GM12878 (cell line): ENCODE results near the gene SMARCAD1. TPM values are rescaled to one million over a fixed set of nuclear protein-coding genes. Genes with fewer than 3 reads are reported as not detected.

ENCODE experiments used
- CBX5 ChIP-seq: sonication (generic); IDR thresholded peaks from 2 replicates; pipeline ENCODE4 v1.6.1; 2016; ENCODE audit warnings: low read depth, moderate library complexity, mild to moderate bottlenecking, inconsistent platforms
- CHD2 ChIP-seq: IDR thresholded peaks from 2 replicates; pipeline ENCODE4 v1.6.1; 2011; ENCODE audit warnings: low read depth, low read length, improper control_type of control experiment, borderline replicate concordance
- EGR1 ChIP-seq, 2 experiments: IDR thresholded peaks; 1 replicate in 1 of 2; 2 replicates in 1 of 2; pipeline ENCODE4 v1.6.1; 2011 to 2012; ENCODE audit warnings: low read depth in 2 of 2, low read length in 2 of 2, borderline replicate concordance in 1 of 2, mild to moderate bottlenecking in 1 of 2, moderate library complexity in 1 of 2
- EP300 ChIP-seq, 2 experiments: fragments of 150-350 bp in 1 of 2; IDR thresholded peaks; 2 replicates each; pipeline ENCODE4 v1.6.1; 2011 to 2012; ENCODE audit warnings: low read depth in 2 of 2, low read length in 2 of 2, borderline replicate concordance in 1 of 2, improper control_type of control experiment in 1 of 2, inconsistent platforms in 1 of 2; ENCODE audit not compliant: control insufficient read depth in 1 of 2
- ETV6 ChIP-seq, 2 experiments: fragments of 450-650 bp in 1 of 2; IDR thresholded peaks in 1 of 2; conservative IDR thresholded peaks in 1 of 2; 2 replicates each; pipeline ENCODE4 v1.6.1; 2014; ENCODE audit warnings: antibody characterized with exemption in 1 of 2, borderline replicate concordance in 1 of 2, low read depth in 1 of 2, mild to moderate bottlenecking in 1 of 2, moderate library complexity in 1 of 2
- HDAC2 ChIP-seq: fragments of 200-600 bp; sonication (generic); IDR thresholded peaks from 2 replicates; pipeline ENCODE4 v1.6.1; 2017
- KAT2A ChIP-seq: conservative IDR thresholded peaks from 2 replicates; pipeline ENCODE4 v1.6.1; 2011; ENCODE audit warnings: low read depth, low read length; ENCODE audit not compliant: control insufficient read depth
- LARP7 ChIP-seq: fragments of 450-650 bp; IDR thresholded peaks from 2 replicates; pipeline ENCODE4 v1.6.1; 2017; ENCODE audit warnings: mild to moderate bottlenecking
- MEF2A ChIP-seq: IDR thresholded peaks from 2 replicates; pipeline ENCODE4 v1.6.1; 2011; ENCODE audit warnings: low read depth, mild to moderate bottlenecking, low read length, moderate library complexity; ENCODE audit not compliant: insufficient read depth
- POLR2A ChIP-seq: IDR thresholded peaks from 2 replicates; pipeline ENCODE4 v1.6.1; 2011; ENCODE audit warnings: low read depth, mild to moderate bottlenecking, low read length
- RAD51 ChIP-seq: fragments of 450-650 bp; IDR thresholded peaks from 2 replicates; pipeline ENCODE4 v1.6.1; 2016; ENCODE audit warnings: moderate library complexity, mild to moderate bottlenecking, inconsistent platforms
- RCOR1 ChIP-seq: conservative IDR thresholded peaks from 2 replicates; pipeline ENCODE4 v1.6.1; 2012; ENCODE audit warnings: low read depth, low read length, improper control_type of control experiment
- RFX5 ChIP-seq: IDR thresholded peaks from 2 replicates; pipeline ENCODE4 v1.6.1; 2011; ENCODE audit warnings: low read depth, low read length, improper control_type of control experiment
- SIX5 ChIP-seq: IDR thresholded peaks from 2 replicates; pipeline ENCODE4 v1.6.1; 2011; ENCODE audit warnings: mild to moderate bottlenecking, low read depth, low read length, moderate library complexity; ENCODE audit not compliant: severe bottlenecking
- SMAD5 ChIP-seq: IDR thresholded peaks from 2 replicates; pipeline ENCODE4 v1.6.1; 2016; ENCODE audit warnings: antibody characterized with exemption, low read depth
- SMARCA5 ChIP-seq: fragments of 450-650 bp; IDR thresholded peaks from 2 replicates; pipeline ENCODE4 v1.6.1; 2017; ENCODE audit warnings: mild to moderate bottlenecking
- SUZ12 ChIP-seq: fragments of 200-600 bp; sonication (generic); IDR thresholded peaks from one replicate; pipeline ENCODE4 v1.6.1; 2018; ENCODE audit warnings: antibody characterized with exemption, mild to moderate bottlenecking; ENCODE audit not compliant: unreplicated experiment
- ZNF384 ChIP-seq: IDR thresholded peaks from 2 replicates; pipeline ENCODE4 v1.6.1; 2012; ENCODE audit warnings: low read depth, mild to moderate bottlenecking, low read length, improper control_type of control experiment, borderline replicate concordance
- ZNF622 ChIP-seq: fragments of 450-650 bp; IDR thresholded peaks from 2 replicates; pipeline ENCODE4 v1.6.1; 2017; ENCODE audit warnings: mild to moderate bottlenecking, inconsistent platforms
- ZZZ3 ChIP-seq: IDR thresholded peaks from 2 replicates; pipeline ENCODE4 v1.6.1; 2011; ENCODE audit warnings: low read depth; ENCODE audit not compliant: control insufficient read depth, insufficient read length
- polyA plus RNA-seq, 11 experiments: library from polyadenylated mRNA; depleted of rRNA in 4 of 11; unstranded in 6 of 11; stranded (reverse) in 5 of 11; fragments of >200 nt; fragmentation: Nextera tagmentation in 4 of 11; fragmentation: Illumina TruSeq in 1 of 11; extraction: Ambion mirVana in 4 of 11; extraction: Trizol in 1 of 11; gene quantifications; 1 replicate in 1 of 11; 2 replicates in 10 of 11; pipeline versions ENCODE4 v1.2.1 to v1.2.3, GENCODE V29; 2011 to 2016; ENCODE audit warnings: inconsistent platforms in 2 of 11, missing spikeins in 2 of 11, low read depth in 1 of 11
- total RNA-seq, 4 experiments: library from RNA; depleted of rRNA in 3 of 4; stranded (reverse); fragments of >200 nt in 3 of 4; fragmentation: Illumina TruSeq in 1 of 4; extraction: Trizol in 1 of 4; gene quantifications; 2 replicates each; pipeline versions ENCODE4 v1.2.1 to v1.2.3, GENCODE V29; 2013 to 2021
- TF ChIP-seq, protein P1 (sequence below): fragments of 450-650 bp; IDR thresholded peaks from 2 replicates; pipeline ENCODE4 v1.6.1; 2018; ENCODE audit warnings: mild to moderate bottlenecking, low read depth, moderate library complexity; ENCODE audit not compliant: partially characterized antibody
- TF ChIP-seq, protein P2 (sequence below): IDR thresholded peaks from 2 replicates; pipeline ENCODE4 v1.6.1; 2012; ENCODE audit warnings: low read depth, low read length, improper control_type of control experiment
- TF ChIP-seq, protein P3 (sequence below): fragments of 450-650 bp; IDR thresholded peaks from 2 replicates; pipeline ENCODE4 v1.6.1; 2017; ENCODE audit warnings: mild to moderate bottlenecking, low read depth, inconsistent platforms; ENCODE audit not compliant: poor library complexity, severe bottlenecking
- TF ChIP-seq, protein P4 (sequence below): IDR thresholded peaks from 2 replicates; pipeline ENCODE4 v1.6.1; 2012; ENCODE audit warnings: low read depth, low read length, improper control_type of control experiment

SMARCAD1 gene
- total and polyA plus RNA-seq, 10 of the 15 experiments (the other 5 are each of a cell fraction or from before 2014, with no cell fraction given) = 7.6 to 41.2 (median 27.7) TPM

DNA sequence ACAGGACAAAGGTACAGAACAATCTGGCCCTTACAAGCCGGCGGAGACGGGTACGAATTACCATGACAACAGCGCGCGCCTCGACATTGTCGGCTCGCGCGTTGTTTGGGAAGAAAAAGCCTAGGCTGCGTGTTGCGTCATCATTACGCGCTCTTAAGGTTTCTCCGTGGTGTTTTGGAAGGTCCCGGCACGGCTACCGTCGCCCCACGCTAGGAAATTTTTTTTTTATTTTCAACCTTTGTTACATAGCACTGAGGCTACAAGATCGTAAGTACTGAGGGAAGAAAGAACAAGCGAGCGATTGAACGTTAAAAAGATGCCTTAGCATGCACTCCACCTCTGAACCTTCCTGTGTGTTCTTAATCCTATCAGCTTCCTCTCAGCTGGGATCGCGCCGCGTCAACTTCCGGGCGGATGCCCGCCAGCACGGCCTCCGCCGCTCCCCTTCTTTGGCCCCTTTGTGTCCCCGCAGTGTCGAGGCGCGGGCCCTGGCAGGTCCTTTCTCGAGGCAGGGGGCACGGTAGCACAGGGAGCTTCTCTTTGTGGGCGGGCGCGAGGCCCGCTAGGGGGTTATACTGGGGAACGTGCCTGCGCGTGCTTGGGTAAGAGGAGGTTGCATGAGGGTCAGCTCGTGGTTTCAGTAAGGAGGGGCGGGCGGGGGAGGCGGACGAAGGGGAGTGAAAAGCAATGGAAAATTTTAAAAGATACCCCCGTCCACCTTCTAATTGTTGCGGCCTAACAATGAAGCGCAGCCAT lies at the start of gene SMARCAD1 (continued):
- TF ChIP-seq ZZZ3 = no peak
- peak; percentile 89 for TF ChIP-seq POLR2A
- TF ChIP-seq KAT2A = no peak
- 0 out of 4 replicates have a peak, but pooled peaks of 1 of the 2 experiments have one; percentile 42 for TF ChIP-seq EP300 (IDR thresholded peaks at IDR 0.05; ENCODE audit: borderline replicate concordance in 1 of 2, control insufficient read depth in 1 of 2, low read depth in 2 of 2, low read length in 2 of 2)
- TF ChIP-seq, protein P1, sequence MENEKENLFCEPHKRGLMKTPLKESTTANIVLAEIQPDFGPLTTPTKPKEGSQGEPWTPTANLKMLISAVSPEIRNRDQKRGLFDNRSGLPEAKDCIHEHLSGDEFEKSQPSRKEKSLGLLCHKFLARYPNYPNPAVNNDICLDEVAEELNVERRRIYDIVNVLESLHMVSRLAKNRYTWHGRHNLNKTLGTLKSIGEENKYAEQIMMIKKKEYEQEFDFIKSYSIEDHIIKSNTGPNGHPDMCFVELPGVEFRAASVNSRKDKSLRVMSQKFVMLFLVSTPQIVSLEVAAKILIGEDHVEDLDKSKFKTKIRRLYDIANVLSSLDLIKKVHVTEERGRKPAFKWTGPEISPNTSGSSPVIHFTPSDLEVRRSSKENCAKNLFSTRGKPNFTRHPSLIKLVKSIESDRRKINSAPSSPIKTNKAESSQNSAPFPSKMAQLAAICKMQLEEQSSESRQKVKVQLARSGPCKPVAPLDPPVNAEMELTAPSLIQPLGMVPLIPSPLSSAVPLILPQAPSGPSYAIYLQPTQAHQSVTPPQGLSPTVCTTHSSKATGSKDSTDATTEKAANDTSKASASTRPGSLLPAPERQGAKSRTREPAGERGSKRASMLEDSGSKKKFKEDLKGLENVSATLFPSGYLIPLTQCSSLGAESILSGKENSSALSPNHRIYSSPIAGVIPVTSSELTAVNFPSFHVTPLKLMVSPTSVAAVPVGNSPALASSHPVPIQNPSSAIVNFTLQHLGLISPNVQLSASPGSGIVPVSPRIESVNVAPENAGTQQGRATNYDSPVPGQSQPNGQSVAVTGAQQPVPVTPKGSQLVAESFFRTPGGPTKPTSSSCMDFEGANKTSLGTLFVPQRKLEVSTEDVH = peak; percentile 88
- TF ChIP-seq ZNF384 = peak; percentile 82
- TF ChIP-seq ETV6 (conservative IDR thresholded peaks at IDR 0.05 in 1 of 2, IDR thresholded peaks at IDR 0.05 in 1 of 2; ENCODE audit: borderline replicate concordance in 1 of 2, low read depth in 1 of 2) = no peak; a peak in 1 of 4 replicates
- no peak for TF ChIP-seq MEF2A
- TF ChIP-seq ZNF622 = no peak
- peak; percentile 64; the same call in 1 of the 2 replicates for TF ChIP-seq LARP7
- TF ChIP-seq RAD51 = no peak
- TF ChIP-seq, protein P2, sequence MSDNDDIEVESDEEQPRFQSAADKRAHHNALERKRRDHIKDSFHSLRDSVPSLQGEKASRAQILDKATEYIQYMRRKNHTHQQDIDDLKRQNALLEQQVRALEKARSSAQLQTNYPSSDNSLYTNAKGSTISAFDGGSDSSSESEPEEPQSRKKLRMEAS = no peak; the same call in 1 of the 2 replicates
- TF ChIP-seq SMARCA5 = 0 out of 2 replicates have a peak, but pooled peaks have one; percentile 36
- no peak for TF ChIP-seq RCOR1
- peak; percentile 97 for TF ChIP-seq CHD2
- peak; percentile 50 for TF ChIP-seq SIX5
- no peak for TF ChIP-seq CBX5
- TF ChIP-seq, protein P3, sequence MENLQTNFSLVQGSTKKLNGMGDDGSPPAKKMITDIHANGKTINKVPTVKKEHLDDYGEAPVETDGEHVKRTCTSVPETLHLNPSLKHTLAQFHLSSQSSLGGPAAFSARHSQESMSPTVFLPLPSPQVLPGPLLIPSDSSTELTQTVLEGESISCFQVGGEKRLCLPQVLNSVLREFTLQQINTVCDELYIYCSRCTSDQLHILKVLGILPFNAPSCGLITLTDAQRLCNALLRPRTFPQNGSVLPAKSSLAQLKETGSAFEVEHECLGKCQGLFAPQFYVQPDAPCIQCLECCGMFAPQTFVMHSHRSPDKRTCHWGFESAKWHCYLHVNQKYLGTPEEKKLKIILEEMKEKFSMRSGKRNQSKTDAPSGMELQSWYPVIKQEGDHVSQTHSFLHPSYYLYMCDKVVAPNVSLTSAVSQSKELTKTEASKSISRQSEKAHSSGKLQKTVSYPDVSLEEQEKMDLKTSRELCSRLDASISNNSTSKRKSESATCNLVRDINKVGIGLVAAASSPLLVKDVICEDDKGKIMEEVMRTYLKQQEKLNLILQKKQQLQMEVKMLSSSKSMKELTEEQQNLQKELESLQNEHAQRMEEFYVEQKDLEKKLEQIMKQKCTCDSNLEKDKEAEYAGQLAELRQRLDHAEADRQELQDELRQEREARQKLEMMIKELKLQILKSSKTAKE = no peak
- TF ChIP-seq EGR1 (IDR thresholded peaks at IDR 0.05; ENCODE audit: borderline replicate concordance in 1 of 2, low read depth in 2 of 2, low read length in 2 of 2) = peak in 1 of 2 experiments; percentile 51; a peak in 1 of 3 replicates
- TF ChIP-seq SUZ12 = no peak
- TF ChIP-seq HDAC2 = no peak
- TF ChIP-seq, protein P4, sequence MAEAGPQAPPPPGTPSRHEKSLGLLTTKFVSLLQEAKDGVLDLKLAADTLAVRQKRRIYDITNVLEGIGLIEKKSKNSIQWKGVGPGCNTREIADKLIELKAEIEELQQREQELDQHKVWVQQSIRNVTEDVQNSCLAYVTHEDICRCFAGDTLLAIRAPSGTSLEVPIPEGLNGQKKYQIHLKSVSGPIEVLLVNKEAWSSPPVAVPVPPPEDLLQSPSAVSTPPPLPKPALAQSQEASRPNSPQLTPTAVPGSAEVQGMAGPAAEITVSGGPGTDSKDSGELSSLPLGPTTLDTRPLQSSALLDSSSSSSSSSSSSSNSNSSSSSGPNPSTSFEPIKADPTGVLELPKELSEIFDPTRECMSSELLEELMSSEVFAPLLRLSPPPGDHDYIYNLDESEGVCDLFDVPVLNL = no peak
- TF ChIP-seq SMAD5 = peak; percentile 64; the same call in 1 of the 2 replicates
- peak; percentile 40; the same call in 1 of the 2 replicates for TF ChIP-seq RFX5
